ENCODE results near the gene HTT-AS.

The HTT-AS gene

DNA sequence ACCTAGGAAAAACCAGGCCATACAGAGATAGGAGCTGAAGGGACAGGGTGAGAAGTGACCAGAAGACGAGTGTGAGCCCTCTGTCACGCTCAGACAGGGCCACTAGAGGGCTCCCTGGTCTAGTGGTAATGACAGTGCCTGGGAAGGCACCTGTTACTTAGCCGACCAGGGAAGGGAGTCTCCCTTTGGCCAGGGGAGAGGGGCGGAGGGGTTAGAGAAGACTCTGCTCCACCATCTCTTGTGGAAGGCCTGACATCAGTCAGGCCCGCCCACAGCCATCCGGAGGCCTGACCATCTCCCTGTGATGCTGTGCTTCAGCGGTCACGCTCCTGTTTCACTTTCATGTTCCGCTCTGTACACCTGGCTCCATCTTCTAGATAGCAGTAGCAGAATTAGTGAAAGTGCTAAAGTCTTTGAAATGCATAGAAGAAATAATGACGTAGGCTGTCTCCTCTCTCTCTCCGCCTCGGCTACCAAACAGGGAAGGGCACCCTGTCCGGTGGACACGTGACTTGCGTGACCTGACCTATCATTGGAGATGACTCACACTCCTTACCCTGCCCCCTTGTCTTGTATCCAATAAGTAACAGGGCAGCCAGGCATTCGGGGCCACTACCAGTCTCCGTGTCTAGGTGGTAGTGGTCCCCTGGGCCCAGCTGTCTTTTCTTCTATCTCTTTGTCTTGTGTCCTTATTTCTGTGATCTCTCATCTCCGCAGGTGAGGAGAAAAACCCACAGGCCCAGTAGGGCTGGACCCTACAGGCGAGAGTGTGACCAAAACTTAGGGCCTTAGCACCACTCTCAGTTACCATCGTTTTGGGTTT is 26.7 kb downstream of the HTT-AS start:
- Histone ChIP-seq H3K4me3 (IDR thresholded peaks at IDR 0.05; ENCODE audit: insufficient read depth, low read depth, low read length) (no peak overlapping the region), H2AFZ (ENCODE audit: low read depth) (no peak overlapping the region)

DNA sequence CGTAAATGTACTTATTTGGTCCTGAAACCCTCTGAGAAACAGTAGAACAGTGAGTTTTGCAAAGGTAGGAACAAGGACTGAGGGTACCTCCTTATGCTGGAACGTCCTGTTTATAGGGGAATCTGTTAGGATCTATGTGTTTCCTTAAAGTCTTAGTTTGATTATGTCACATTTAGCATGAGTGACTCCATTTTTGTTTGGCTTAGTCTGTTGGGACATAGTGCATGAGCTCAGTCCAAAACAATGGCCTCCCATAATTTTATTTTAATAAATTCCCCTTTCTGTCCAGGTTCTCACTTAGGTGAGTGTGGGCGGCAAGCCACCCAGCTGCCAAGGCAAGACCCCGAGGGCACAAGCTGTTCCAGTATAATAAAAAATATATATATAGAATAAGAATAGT is 27.7 kb downstream of the HTT-AS start:
- Histone ChIP-seq H3K9ac (no peak overlapping the region), H3K79me2 (ENCODE audit: insufficient read depth, low read depth) (no peaks in the 10 kb centered on the region), H4K20me1 (ENCODE audit: insufficient read depth) (no peaks in the 10 kb centered on the region), H3K4me3 (IDR thresholded peaks at IDR 0.05; ENCODE audit: insufficient read depth, low read depth, low read length) (no peak overlapping the region), H3K36me3 (ENCODE audit: insufficient read depth) (no peaks in the 10 kb centered on the region), H3K4me2 (no peak overlapping the region), H3K27me3 (ENCODE audit: insufficient read depth, low read depth) (peaks cover 56% of the 10 kb centered on the region; the same call in 1 of the 2 replicates), H2AFZ (ENCODE audit: low read depth) (no peak overlapping the region), H3K27ac (no peak overlapping the region), H3K4me1 (ENCODE audit: low read depth, poor library complexity, severe bottlenecking) (peaks cover 9% of the 10 kb centered on the region)
- TF ChIP-seq, protein P1, sequence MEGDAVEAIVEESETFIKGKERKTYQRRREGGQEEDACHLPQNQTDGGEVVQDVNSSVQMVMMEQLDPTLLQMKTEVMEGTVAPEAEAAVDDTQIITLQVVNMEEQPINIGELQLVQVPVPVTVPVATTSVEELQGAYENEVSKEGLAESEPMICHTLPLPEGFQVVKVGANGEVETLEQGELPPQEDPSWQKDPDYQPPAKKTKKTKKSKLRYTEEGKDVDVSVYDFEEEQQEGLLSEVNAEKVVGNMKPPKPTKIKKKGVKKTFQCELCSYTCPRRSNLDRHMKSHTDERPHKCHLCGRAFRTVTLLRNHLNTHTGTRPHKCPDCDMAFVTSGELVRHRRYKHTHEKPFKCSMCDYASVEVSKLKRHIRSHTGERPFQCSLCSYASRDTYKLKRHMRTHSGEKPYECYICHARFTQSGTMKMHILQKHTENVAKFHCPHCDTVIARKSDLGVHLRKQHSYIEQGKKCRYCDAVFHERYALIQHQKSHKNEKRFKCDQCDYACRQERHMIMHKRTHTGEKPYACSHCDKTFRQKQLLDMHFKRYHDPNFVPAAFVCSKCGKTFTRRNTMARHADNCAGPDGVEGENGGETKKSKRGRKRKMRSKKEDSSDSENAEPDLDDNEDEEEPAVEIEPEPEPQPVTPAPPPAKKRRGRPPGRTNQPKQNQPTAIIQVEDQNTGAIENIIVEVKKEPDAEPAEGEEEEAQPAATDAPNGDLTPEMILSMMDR (conservative IDR thresholded peaks at IDR 0.05; ENCODE audit: low read depth, low read length) = no peak

More for the DNA sequence above, 26.7 kb downstream of the HTT-AS start:
- TF ChIP-seq, protein P1 (conservative IDR thresholded peaks at IDR 0.05; ENCODE audit: low read depth, low read length) = peak; percentile 38
- Histone ChIP-seq H3K4me1 (ENCODE audit: low read depth, poor library complexity, severe bottlenecking) (peaks cover 9% of the 10 kb centered on the region), H3K27me3 (ENCODE audit: insufficient read depth, low read depth) (peaks cover 58% of the 10 kb centered on the region; the same call in 1 of the 2 replicates), H3K9ac (no peak overlapping the region), H3K36me3 (ENCODE audit: insufficient read depth) (no peaks in the 10 kb centered on the region), H3K4me2 (peak overlapping the region; percentile 54), H3K79me2 (ENCODE audit: insufficient read depth, low read depth) (no peaks in the 10 kb centered on the region), H4K20me1 (ENCODE audit: insufficient read depth) (no peaks in the 10 kb centered on the region), H3K27ac (no peak overlapping the region)

DNA sequence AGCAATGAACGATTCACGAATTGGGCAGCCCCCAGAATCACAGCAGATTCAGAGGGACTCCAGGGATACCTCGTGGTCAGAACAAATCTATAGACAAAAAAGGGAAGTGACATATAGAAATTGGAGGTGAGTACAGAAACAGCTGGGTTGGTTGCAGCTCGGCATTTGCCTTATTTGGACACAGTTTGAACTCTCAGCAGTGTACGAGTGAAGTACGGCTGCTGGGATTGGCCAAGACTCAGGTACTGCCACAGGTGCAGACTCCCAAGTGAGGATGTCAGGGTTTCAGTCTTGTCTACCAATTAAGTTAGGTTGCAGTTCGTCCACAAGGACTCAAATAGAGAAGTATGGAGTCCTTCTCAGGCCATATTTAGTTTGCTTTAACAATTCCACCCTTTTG is 28.2 kb downstream of the HTT-AS start:
- Histone ChIP-seq H3K4me2 (no peak overlapping the region), H3K27ac (no peak overlapping the region), H3K9ac (no peak overlapping the region), H3K36me3 (ENCODE audit: insufficient read depth) (no peaks in the 10 kb centered on the region), H3K4me3 (IDR thresholded peaks at IDR 0.05; ENCODE audit: insufficient read depth, low read depth, low read length) (no peak overlapping the region), H3K27me3 (ENCODE audit: insufficient read depth, low read depth) (peaks cover 51% of the 10 kb centered on the region; the same call in 1 of the 2 replicates), H2AFZ (ENCODE audit: low read depth) (no peak overlapping the region), H3K4me1 (ENCODE audit: low read depth, poor library complexity, severe bottlenecking) (peaks cover 9% of the 10 kb centered on the region), H4K20me1 (ENCODE audit: insufficient read depth) (no peaks in the 10 kb centered on the region), H3K79me2 (ENCODE audit: insufficient read depth, low read depth) (no peaks in the 10 kb centered on the region)
- TF ChIP-seq, protein P1 (conservative IDR thresholded peaks at IDR 0.05; ENCODE audit: low read depth, low read length) = no peak

DNA sequence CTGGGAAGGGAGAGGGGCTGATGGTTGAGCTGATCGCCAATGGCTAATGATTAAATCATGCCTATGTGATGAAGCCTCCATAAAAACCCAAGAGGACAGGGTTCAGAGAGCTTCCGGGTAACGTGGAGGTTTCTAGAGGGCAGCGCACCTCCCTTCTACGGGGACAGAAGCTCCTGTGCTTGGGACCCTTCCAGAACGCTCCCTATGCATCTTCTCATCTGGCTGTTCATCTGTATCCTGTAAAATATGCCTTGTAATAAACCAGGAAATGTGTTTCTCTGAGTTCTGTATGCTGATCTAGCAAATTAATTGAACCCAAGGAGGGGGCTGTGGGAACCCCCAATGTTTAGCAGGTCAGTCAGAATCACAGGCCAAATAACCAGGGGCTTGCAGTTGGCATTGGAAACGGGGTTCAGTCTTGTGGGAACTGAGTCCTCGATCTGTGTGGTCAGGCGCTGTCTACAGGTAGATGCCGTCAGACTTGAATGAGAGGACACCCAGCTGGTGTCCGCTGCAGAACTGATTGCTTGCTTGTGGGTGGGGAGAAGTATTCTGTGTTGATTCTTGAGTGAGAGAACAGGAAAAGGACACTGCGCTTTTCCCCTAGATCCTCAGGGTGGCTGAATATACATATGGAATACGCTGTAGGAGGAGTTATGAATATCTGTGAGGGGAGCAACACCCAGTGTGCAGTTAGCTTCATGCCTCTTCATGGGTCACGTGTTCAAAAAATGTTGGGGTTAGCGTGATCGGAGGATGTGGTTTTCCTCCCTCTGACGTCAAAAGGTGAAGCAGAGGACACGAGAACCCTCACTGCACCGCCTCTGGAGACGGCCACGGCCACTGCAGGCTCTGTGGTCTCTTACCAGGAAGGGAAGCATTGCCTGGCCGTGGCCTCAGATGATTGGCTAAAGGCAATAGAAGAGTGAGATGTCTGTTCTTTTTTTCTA is 29.2 kb downstream of the HTT-AS start:
- Histone ChIP-seq H3K79me2 (ENCODE audit: insufficient read depth, low read depth) (no peaks in the 10 kb centered on the region), H4K20me1 (ENCODE audit: insufficient read depth) (no peaks in the 10 kb centered on the region), H3K36me3 (ENCODE audit: insufficient read depth) (no peaks in the 10 kb centered on the region), H3K27me3 (ENCODE audit: insufficient read depth, low read depth) (peaks cover 44% of the 10 kb centered on the region; the same call in 1 of the 2 replicates), H3K4me3 (IDR thresholded peaks at IDR 0.05; ENCODE audit: insufficient read depth, low read depth, low read length) (no peak overlapping the region), H3K4me2 (no peak overlapping the region), H3K4me1 (ENCODE audit: low read depth, poor library complexity, severe bottlenecking) (peaks cover 9% of the 10 kb centered on the region), H3K27ac (no peak overlapping the region), H3K9ac (no peak overlapping the region), H2AFZ (ENCODE audit: low read depth) (no peak overlapping the region)
- TF ChIP-seq, protein P1 (conservative IDR thresholded peaks at IDR 0.05; ENCODE audit: low read depth, low read length) = no peak

Data from KMS-11 (cell line).